Measurements from ENCODE around the gene SLC2A4. TPM values are rescaled to one million over a fixed set of nuclear protein-coding genes. Genes with fewer than 3 reads are reported as not detected.
"Not testable (repeated sequence)": the region's sequence is repeated elsewhere in the genome, so short reads cannot be mapped to it uniquely, and the experiment has no call there.

SLC2A4 gene
- total RNA-seq, 1 experiment from 2014 or later = 0.44 TPM

DNA sequence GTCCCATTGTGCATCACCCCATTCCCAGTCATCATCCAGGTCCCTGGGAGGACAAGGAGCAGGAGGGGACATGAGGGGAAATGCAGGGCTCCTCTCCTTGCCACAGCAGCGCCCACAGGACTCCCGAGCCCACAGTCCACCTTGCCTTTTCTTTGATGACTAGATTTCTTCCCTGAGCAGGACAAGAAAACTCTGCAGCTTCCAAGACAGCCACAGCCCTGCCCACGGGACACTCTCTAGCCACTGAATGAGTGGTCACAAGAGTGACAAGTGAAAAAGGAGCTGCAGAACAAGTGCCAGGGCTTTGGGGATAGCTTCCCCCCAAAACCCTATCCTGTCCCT lies 42.9 kb downstream of the SLC2A4 start:
- DNase-seq (ENCODE audit: low read depth) = no peak

DNA sequence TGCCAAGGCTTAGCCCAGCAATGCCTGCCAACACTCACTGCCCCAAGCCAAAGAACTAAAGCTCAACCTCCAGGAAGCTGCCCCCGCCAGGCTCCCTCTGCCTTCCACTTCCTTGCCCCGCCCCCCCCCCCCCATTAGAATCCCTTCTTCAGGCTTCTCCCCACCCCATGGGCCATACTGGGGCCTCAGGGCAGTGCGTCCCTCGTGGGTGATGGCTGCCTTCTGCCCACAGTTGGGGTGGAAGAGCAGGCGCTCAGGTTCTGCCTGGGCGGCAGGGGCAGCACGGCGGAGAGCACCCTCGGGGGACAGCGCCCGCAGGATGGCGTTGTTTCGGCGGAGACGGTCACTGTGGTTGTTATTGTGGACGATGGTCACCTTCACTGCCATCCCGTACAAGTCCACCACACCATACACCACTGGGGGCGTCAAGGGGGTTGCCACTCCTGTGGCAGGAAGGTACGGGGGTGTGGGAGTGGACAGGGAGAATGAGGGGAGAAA lies 43.6 kb downstream of the SLC2A4 start:
- no peak for DNase-seq (ENCODE audit: low read depth)

- DNase-seq (ENCODE audit: low read depth) = no peak
Measured at GRCh38 chr17:7326186-7326585, 44.7 kb downstream of the SLC2A4 start.

DNA sequence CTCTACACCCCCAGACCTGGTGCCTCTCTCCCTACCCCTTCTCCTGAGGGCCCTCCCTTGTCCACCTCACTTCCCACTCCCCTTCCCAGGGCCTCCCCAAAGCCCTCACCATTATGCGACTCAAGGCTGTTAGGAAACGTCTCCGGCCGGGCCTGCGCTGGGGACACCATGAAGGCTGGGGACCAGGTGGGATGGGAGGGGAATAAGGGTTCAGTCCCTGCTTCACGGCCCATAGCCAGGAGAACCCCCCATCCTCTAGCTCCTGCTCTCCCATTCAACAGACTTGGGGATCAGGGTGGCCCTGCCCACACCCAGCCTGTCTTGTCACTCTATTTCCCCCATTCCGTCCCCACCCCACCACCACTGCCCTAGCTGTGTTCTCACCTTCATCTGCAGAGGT lies 45.5 kb downstream of the SLC2A4 start:
- no peak for DNase-seq (ENCODE audit: low read depth)

- DNase-seq (ENCODE audit: low read depth) = no peak
Measured at GRCh38 chr17:7327501-7327900, 46.0 kb downstream of the SLC2A4 start.

- DNase-seq (ENCODE audit: low read depth) = no peak
Measured at GRCh38 chr17:7328009-7328408, 46.5 kb downstream of the SLC2A4 start.

- DNase-seq (ENCODE audit: low read depth) = no peak
Measured at GRCh38 chr17:7328840-7329373, 47.4 kb downstream of the SLC2A4 start, which contains the start of gene NEURL4. Gene NEURL4 (minus strand): TSS chr17:7329335. CDS start chr17:7329312, 23 bp downstream.

GRCh38 chr17:7329374-7329996 lies 48.0 kb downstream of the SLC2A4 start:
- DNase-seq (ENCODE audit: low read depth) = peak; percentile 97

DNA sequence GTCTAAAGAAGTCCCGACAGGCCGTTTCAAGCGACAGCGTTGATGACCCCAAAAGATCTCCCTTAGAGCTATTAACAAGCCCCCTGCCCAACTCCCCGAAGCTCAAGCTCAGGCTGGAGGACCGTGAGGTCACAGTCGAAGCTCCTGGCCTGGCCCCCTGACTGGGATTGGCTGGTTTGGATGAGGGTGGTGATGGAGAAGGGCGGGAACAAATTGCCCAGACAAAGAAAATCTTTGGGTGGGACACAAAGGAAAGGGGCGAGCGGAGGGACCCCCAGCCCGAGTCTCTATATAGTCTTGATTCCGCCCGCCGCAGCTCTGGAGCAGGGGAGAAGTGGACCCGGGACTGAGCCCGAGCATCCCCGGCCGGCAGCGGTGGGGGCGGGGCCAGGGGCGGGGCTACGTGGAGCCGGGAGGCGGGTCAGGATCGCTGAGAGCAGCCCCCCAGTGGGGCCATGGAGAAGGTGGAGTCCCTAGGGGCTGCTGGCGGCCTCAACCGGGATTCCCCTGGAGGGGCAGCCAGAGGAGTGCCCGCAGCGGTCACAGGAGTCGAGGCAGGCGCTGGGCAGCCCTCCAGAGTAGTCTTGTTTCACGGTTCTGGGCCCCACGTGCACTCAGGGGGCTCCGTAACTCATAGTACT lies 48.6 kb downstream of the SLC2A4 start:
- DNase-seq (ENCODE audit: low read depth) = peak; percentile 81

DNA sequence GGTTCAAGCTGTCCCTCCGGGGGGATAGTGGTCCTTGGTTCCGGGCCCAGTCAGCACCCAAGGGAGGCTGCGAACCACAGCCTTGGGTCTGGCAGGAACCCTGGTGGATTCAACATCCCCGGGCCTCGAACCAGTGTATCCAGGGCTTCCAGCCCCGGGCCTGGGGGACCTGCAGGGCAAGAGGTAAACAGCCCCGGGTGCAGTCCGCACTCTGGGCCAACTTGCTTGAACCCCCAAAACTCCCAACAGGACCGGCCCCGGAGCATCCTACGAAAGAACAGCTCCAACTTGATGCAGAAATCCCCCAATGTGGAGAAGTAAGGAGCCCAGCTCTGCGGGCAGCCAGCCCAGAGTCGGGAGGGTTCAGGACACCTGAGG lies 49.1 kb downstream of the SLC2A4 start:
- DNase-seq (ENCODE audit: low read depth) = no peak

DNA sequence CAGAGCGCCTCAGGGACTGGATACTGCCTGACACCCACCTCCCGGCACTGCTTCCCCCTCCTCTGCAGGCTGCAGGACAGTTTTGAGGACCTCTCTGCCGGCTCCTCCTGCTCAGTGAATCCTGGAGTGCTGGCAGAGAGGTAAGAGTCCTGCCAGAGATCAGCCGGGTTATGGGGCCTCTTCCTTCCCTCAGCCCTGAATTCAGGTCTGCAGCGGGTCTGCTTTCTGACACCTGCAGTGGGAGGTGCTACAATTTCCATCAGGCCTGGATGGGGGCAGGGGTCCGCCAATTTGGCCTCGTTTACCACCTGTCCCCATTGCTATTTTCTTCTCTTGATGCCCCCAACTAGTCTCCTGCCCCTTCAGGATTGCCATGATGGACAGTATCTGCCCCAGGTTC lies 50.6 kb downstream of the SLC2A4 start:
- DNase-seq (ENCODE audit: low read depth) = no peak

- not testable (repeated sequence) for DNase-seq (ENCODE audit: low read depth)
Measured at GRCh38 chr17:7332600-7333069, 51.1 kb downstream of the SLC2A4 start.

- no peak for DNase-seq (ENCODE audit: low read depth)
Measured at GRCh38 chr17:7334938-7335538, 53.5 kb downstream of the SLC2A4 start.

DNA sequence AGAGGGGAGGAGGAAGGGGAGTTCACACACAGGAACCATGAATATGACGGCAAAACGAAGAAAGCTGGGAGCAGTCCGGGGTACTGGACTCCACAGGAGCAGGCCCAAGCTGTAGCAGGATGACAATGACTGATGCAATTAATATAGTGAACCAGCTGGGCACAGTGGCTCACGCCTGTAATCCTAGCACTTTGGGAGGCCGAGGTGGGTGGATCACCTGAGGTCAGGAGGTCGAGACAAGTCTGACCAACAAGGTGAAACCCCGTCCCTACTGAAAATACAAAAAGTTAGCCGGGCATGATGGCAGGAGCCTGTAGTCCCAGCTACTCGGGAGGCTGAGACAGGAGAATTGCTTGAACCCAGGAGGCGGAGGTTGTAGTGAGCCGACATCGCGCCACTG lies 54.2 kb downstream of the SLC2A4 start:
- DNase-seq (ENCODE audit: low read depth) = not testable (repeated sequence)

- DNase-seq (ENCODE audit: low read depth) = no peak
Measured at GRCh38 chr17:7336240-7337175, 55.0 kb downstream of the SLC2A4 start, which contains the start of gene ACAP1. Gene ACAP1 (plus strand): TSS chr17:7336529. CDS start chr17:7336735, 206 bp downstream.

DNA sequence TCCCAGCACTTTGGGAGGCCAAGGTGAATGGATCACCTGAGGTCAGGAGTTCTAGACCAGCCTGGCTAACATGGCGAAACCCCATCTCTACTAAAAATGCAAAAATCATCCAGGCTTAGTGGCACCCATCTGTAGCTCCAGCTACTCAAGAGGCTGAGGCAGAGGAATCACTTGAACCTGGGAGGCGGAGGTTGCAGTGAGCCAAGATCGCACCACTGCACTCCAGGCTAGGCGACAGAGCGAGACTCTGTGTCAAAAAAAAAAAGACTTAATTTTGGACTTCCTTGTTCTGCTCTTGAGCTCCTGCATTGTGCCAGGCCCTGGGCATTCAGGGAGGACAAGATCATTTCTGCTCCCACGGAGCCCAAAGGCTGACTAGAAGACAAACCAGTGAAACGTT lies 56.1 kb downstream of the SLC2A4 start:
- DNase-seq (ENCODE audit: low read depth) = not testable (repeated sequence)

Other genes with a start within 250 kb of the SLC2A4 start
- gene SLC16A13, start 245.7 kb upstream of the SLC2A4 start, total RNA-seq (2014; rRNA removed; shearing (Covaris generic)) = 0.30 and 0.54 TPM in 2 replicates
- not detected in 2 replicates for gene SLC16A11, start 237.6 kb upstream of the SLC2A4 start, total RNA-seq (2014; rRNA removed; shearing (Covaris generic))
- gene CLEC10A, start 201.5 kb upstream of the SLC2A4 start, total RNA-seq (2014; rRNA removed; shearing (Covaris generic)) = not detected in 2 replicates
- gene ASGR2, start 166.9 kb upstream of the SLC2A4 start, total RNA-seq (2014; rRNA removed; shearing (Covaris generic)) = not detected in 2 replicates
- gene ASGR1, start 102.3 kb upstream of the SLC2A4 start, total RNA-seq (2014; rRNA removed; shearing (Covaris generic)) = not detected in 2 replicates
- gene DLG4, start 61.9 kb upstream of the SLC2A4 start, total RNA-seq (2014; rRNA removed; shearing (Covaris generic)) = 4.7 and 7.8 TPM in 2 replicates
- gene ACADVL, start 61.8 kb upstream of the SLC2A4 start, total RNA-seq (2014; rRNA removed; shearing (Covaris generic)) = 294 and 491 TPM in 2 replicates
- 23.9 and 39.1 TPM in 2 replicates for gene DVL2, start 47.2 kb upstream of the SLC2A4 start, total RNA-seq (2014; rRNA removed; shearing (Covaris generic))
- 49.6 and 53.3 TPM in 2 replicates for gene PHF23, start 42.3 kb upstream of the SLC2A4 start, total RNA-seq (2014; rRNA removed; shearing (Covaris generic))
- 575 and 595 TPM in 2 replicates for gene GABARAP, start 39.3 kb upstream of the SLC2A4 start, total RNA-seq (2014; rRNA removed; shearing (Covaris generic))
- gene CTDNEP1, start 30.0 kb upstream of the SLC2A4 start, total RNA-seq (2014; rRNA removed; shearing (Covaris generic)) = 38.4 and 42.6 TPM in 2 replicates
- gene ELP5, start 29.5 kb upstream of the SLC2A4 start, total RNA-seq (2014; rRNA removed; shearing (Covaris generic)) = 75.1 and 75.3 TPM in 2 replicates
- 0.10 and 2.4 TPM in 2 replicates for gene CLDN7, start 19.2 kb upstream of the SLC2A4 start, total RNA-seq (2014; rRNA removed; shearing (Covaris generic))
- 0.39 and 0.79 TPM in 2 replicates for gene YBX2, start 12.9 kb downstream of the SLC2A4 start, total RNA-seq (2014; rRNA removed; shearing (Covaris generic))
- gene EIF5A, start 25.9 kb downstream of the SLC2A4 start, total RNA-seq (2014; rRNA removed; shearing (Covaris generic)) = 428 and 432 TPM in 2 replicates
- gene GPS2, start 33.6 kb downstream of the SLC2A4 start, total RNA-seq (2014; rRNA removed; shearing (Covaris generic)) = 94.3 and 118 TPM in 2 replicates
- gene NEURL4, start 47.6 kb downstream of the SLC2A4 start, total RNA-seq (2014; rRNA removed; shearing (Covaris generic)) = 3.6 and 8.0 TPM in 2 replicates
- gene ACAP1, start 54.8 kb downstream of the SLC2A4 start, total RNA-seq (2014; rRNA removed; shearing (Covaris generic)) = not detected in 2 replicates
- gene KCTD11, start 70.4 kb downstream of the SLC2A4 start, total RNA-seq (2014; rRNA removed; shearing (Covaris generic)) = 3.5 and 7.1 TPM in 2 replicates
- gene TMEM95, start 73.4 kb downstream of the SLC2A4 start, total RNA-seq (2014; rRNA removed; shearing (Covaris generic)) = not detected in 2 replicates
- gene TNK1, start 99.4 kb downstream of the SLC2A4 start, total RNA-seq (2014; rRNA removed; shearing (Covaris generic)) = 0.62 and 0.67 TPM in 2 replicates
- 17.0 and 29.2 TPM in 2 replicates for gene PLSCR3, start 112.8 kb downstream of the SLC2A4 start, total RNA-seq (2014; rRNA removed; shearing (Covaris generic))
- gene TMEM256, start 122.4 kb downstream of the SLC2A4 start, total RNA-seq (2014; rRNA removed; shearing (Covaris generic)) = 122 and 146 TPM in 2 replicates
- gene NLGN2, start 126.1 kb downstream of the SLC2A4 start, total RNA-seq (2014; rRNA removed; shearing (Covaris generic)) = 8.9 and 16.5 TPM in 2 replicates
- gene SPEM1, start 138.6 kb downstream of the SLC2A4 start, total RNA-seq (2014; rRNA removed; shearing (Covaris generic)) = not detected in 2 replicates
- gene SPEM2, start 143.9 kb downstream of the SLC2A4 start, total RNA-seq (2014; rRNA removed; shearing (Covaris generic)) = not detected in 2 replicates
- gene SPEM3, start 147.1 kb downstream of the SLC2A4 start, total RNA-seq (2014; rRNA removed; shearing (Covaris generic)) = not detected in 2 replicates
- 5.3 and 10.0 TPM in 2 replicates for gene TMEM102, start 153.7 kb downstream of the SLC2A4 start, total RNA-seq (2014; rRNA removed; shearing (Covaris generic))
- 3.7 and 5.0 TPM in 2 replicates for gene FGF11, start 157.8 kb downstream of the SLC2A4 start, total RNA-seq (2014; rRNA removed; shearing (Covaris generic))
- 10.7 and 16.6 TPM in 2 replicates for gene CHRNB1, start 163.3 kb downstream of the SLC2A4 start, total RNA-seq (2014; rRNA removed; shearing (Covaris generic))
- 13.9 and 26.7 TPM in 2 replicates for gene ZBTB4, start 197.9 kb downstream of the SLC2A4 start, total RNA-seq (2014; rRNA removed; shearing (Covaris generic))
- not detected in 2 replicates for gene SLC35G6, start 199.7 kb downstream of the SLC2A4 start, total RNA-seq (2014; rRNA removed; shearing (Covaris generic))
- 15.2 and 26.1 TPM in 2 replicates for gene POLR2A, start 202.6 kb downstream of the SLC2A4 start, total RNA-seq (2014; rRNA removed; shearing (Covaris generic))